Measurements from ENCODE around the gene CREG1. TPM values are rescaled to one million over a fixed set of nuclear protein-coding genes. Genes with fewer than 3 reads are reported as not detected.

CREG1 gene
- total RNA-seq, 2 donors from 2014 or later: 43.2 to 72.7 TPM

- Histone ChIP-seq H3K27me3 (no peaks in the 10 kb centered on the region), H3K9me3 (no peaks in the 10 kb centered on the region), H3K4me1 (no peaks in the 10 kb centered on the region), H3K36me3 (no peaks in the 10 kb centered on the region), H3K9ac (ENCODE audit: low read depth in 2 of 2, low read length in 2 of 2) (no peak overlapping the region), H3K27ac (no peak overlapping the region), H3K4me3 (no peak overlapping the region)
- intact Hi-C loops (cut with DNase I): no loop called here
- no peak for DNase-seq
- TF ChIP-seq, protein P1, sequence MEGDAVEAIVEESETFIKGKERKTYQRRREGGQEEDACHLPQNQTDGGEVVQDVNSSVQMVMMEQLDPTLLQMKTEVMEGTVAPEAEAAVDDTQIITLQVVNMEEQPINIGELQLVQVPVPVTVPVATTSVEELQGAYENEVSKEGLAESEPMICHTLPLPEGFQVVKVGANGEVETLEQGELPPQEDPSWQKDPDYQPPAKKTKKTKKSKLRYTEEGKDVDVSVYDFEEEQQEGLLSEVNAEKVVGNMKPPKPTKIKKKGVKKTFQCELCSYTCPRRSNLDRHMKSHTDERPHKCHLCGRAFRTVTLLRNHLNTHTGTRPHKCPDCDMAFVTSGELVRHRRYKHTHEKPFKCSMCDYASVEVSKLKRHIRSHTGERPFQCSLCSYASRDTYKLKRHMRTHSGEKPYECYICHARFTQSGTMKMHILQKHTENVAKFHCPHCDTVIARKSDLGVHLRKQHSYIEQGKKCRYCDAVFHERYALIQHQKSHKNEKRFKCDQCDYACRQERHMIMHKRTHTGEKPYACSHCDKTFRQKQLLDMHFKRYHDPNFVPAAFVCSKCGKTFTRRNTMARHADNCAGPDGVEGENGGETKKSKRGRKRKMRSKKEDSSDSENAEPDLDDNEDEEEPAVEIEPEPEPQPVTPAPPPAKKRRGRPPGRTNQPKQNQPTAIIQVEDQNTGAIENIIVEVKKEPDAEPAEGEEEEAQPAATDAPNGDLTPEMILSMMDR (IDR thresholded peaks at IDR 0.05): no peak
Measured at GRCh38 chr1:167528057-167528728, 25.4 kb downstream of the CREG1 start.

DNA sequence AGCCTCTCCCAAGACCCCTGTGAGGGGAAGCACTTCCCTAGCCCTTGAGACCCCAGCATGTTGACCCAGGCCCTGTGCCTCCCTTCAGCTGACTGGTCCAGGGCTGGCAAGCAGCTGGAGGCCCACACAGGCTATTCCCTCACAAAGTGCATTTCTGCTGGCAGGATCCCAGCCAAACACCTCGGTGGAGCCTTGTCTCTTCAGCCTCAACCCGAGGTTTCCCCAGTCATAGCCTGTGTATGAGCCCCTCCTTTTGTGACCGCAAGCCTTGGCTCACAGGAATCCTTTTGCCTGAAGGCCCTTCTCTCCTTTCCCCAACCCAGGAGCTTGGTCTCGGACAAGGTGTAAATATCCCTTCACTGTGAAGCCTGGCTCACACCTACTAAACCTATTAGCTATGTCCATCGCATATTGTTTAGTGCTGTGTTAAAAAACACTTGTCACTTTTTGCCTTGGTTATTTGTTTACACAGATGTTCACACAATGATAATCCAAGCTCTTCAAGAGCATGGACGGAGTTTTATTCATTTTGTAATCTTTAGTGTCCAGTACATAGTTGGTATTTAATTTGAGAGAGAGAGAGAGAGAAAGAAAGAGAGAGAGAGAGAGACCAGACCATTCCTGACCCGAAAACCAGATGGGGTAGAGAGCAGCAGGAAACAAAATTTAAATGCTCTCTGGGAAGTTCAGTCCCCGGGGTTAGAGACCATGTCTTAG lies 26.7 kb downstream of the CREG1 start:
- Histone ChIP-seq H3K4me3 (no peak overlapping the region), H3K27me3 (no peaks in the 10 kb centered on the region), H3K9ac (ENCODE audit: low read depth in 2 of 2, low read length in 2 of 2) (no peak overlapping the region), H3K36me3 (no peaks in the 10 kb centered on the region), H3K9me3 (no peaks in the 10 kb centered on the region), H3K4me1 (no peaks in the 10 kb centered on the region), H3K27ac (no peak overlapping the region)
- intact Hi-C loops (cut with DNase I): no loop called here
- TF ChIP-seq, protein P1 (IDR thresholded peaks at IDR 0.05): no peak
- DNase-seq: no peak

DNA sequence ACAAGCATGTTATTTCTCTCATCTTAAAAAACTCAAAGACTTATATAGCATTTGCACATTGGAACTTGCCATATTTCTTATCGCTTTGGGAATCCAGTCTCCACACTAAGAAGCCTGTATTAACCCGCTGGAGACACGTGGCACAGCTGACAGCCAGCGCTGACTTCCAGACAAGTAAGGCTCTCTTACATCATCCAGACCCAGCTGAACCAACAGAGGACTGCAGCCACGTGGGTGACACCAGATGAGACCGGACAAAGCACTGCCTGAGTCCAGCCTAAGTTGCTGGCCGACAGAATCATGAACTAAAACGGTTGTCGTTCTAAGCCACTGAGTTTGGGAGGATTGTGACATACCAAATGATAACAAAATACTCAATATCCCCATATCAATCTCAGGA lies 28.9 kb downstream of the CREG1 start:
- no peak overlapping the region for H3K4me3 ChIP-seq
- no peaks in the 10 kb centered on the region for H3K36me3 ChIP-seq
- DNase-seq: no peak
- no peak overlapping the region for H3K9ac ChIP-seq (ENCODE audit: low read depth in 2 of 2, low read length in 2 of 2)
- TF ChIP-seq, protein P1 (IDR thresholded peaks at IDR 0.05): no peak
- no peaks in the 10 kb centered on the region for H3K27me3 ChIP-seq
- no peak overlapping the region for H3K27ac ChIP-seq
- H3K9me3 ChIP-seq: no peaks in the 10 kb centered on the region
- H3K4me1 ChIP-seq: no peaks in the 10 kb centered on the region
- intact Hi-C loops (cut with DNase I): no loop called here

DNA sequence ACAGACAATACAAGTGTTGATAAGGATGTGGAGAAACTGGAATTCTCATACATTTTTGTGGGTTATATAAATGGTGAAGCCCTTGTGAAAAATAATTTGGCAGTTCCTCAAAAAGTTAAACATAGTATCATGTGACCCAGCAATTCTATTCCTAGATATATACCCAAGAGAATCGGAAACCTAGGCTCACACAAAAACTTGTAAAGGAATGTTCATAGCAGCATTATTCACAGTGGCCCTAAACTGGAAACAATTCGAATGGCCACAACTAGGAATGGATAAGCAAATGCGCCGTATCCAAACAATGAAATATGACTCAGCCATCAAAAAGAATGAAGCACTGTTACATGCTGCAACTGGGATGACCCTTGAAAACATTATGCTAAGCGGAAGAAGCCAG lies 31.3 kb downstream of the CREG1 start:
- no peak for DNase-seq

DNA sequence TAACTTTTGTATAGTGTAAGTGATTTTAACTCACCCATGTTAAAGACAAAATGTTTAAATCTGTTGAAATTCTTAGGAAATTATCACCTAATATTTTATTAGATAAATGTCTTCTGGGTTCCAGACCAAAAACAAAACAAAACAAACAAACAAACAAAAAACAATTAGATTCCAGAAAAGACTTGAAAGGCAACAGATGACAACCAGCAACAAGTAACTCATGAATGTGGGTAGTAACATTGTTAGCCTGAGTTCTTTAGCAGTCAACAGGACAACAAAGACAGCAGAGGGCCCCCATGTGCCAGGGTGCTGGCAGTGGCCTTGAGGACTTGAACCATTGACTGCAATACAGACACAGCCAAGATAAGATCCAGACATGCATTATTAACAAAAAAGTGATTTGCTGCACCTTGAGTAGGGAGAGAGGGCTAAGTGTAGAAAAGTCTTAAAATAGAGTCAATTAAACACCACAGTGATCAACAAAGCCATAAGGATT lies 32.8 kb downstream of the CREG1 start:
- TF ChIP-seq, protein P1 (IDR thresholded peaks at IDR 0.05): no peak
- H3K4me1 ChIP-seq: no peaks in the 10 kb centered on the region
- DNase-seq: no peak
- H3K36me3 ChIP-seq: no peaks in the 10 kb centered on the region
- H3K27ac ChIP-seq: no peak overlapping the region
- no peaks in the 10 kb centered on the region for H3K27me3 ChIP-seq
- H3K4me3 ChIP-seq: no peak overlapping the region
- H3K9me3 ChIP-seq: no peaks in the 10 kb centered on the region
- H3K9ac ChIP-seq (ENCODE audit: low read depth in 2 of 2, low read length in 2 of 2): no peak overlapping the region
- intact Hi-C loops (cut with DNase I): no loop called here

More for the DNA sequence above, 31.3 kb downstream of the CREG1 start:
- H3K27me3 ChIP-seq: no peaks in the 10 kb centered on the region
- H3K4me3 ChIP-seq: no peak overlapping the region
- intact Hi-C loops (cut with DNase I): no loop called here
- no peaks in the 10 kb centered on the region for H3K4me1 ChIP-seq
- H3K27ac ChIP-seq: no peak overlapping the region
- H3K9ac ChIP-seq (ENCODE audit: low read depth in 2 of 2, low read length in 2 of 2): no peak overlapping the region
- no peaks in the 10 kb centered on the region for H3K36me3 ChIP-seq
- TF ChIP-seq, protein P1 (IDR thresholded peaks at IDR 0.05): no peak
- no peaks in the 10 kb centered on the region for H3K9me3 ChIP-seq
